ENCODE data around the gene TCERG1.

TCERG1 gene

GRCh38 chr5:146463446-146463845 is 16.3 kb downstream of the TCERG1 start:
- H3K9me3 ChIP-seq (ENCODE audit: low read depth, low read length), result no peaks in the 10 kb centered on the region
- H3K27ac ChIP-seq, result no peak overlapping the region
- H3K4me3 ChIP-seq, result no peak overlapping the region
- DNase-seq (ENCODE audit: low read depth, low spot score), result no peak
- TF ChIP-seq EZH2 (IDR thresholded peaks at IDR 0.05) (no peak), POLR2AphosphoS5 (IDR thresholded peaks at IDR 0.05; ENCODE audit: borderline replicate concordance, low read depth, low read length) (no peak)
- H3K36me3 ChIP-seq (ENCODE audit: insufficient read depth, low read length), result peaks cover 87% of the 10 kb centered on the region
- H3K9ac ChIP-seq (ENCODE audit: insufficient read length), result no peak overlapping the region

GRCh38 chr5:146466521-146467349 is 19.6 kb downstream of the TCERG1 start:
- H3K9me3 ChIP-seq (ENCODE audit: low read depth, low read length), result no peaks in the 10 kb centered on the region
- H3K4me3 ChIP-seq, result no peak overlapping the region
- H3K36me3 ChIP-seq (ENCODE audit: insufficient read depth, low read length), result peaks cover 84% of the 10 kb centered on the region
- peak overlapping the region; percentile 27; the same call in 1 of the 2 replicates for H3K27ac ChIP-seq
- TF ChIP-seq FOXP2 (optimal IDR thresholded peaks at IDR 0.05; ENCODE audit: control extremely low read depth, extremely low read length, insufficient read depth), result no peak
- TF ChIP-seq POLR2AphosphoS5 (IDR thresholded peaks at IDR 0.05; ENCODE audit: borderline replicate concordance, low read depth, low read length), result no peak
- TF ChIP-seq EZH2 (IDR thresholded peaks at IDR 0.05), result no peak
- H3K9ac ChIP-seq (ENCODE audit: insufficient read length), result no peak overlapping the region
- DNase-seq (ENCODE audit: low read depth, low spot score), result no peak

DNA sequence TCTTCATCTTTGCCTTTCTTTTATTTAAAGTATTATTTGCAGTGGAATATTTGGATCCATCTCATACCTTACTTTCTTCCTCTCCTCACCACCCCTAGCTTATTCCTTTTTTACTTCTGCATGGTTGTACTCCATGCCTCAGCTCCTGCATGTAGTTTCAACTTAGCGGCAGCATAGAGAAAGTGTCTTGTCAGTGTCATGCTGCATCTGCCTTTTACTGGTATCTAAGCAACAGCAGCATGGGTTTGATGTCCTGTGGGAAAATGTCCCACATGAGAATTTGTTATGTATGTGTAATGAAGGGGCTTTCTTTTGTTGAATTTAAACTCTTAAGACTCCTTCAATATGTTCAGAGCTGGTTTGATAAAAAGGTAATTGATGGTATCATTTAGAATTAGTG is 20.6 kb downstream of the TCERG1 start:
- H3K27ac ChIP-seq, result no peak overlapping the region
- no peak overlapping the region for H3K4me3 ChIP-seq
- TF ChIP-seq EZH2 (IDR thresholded peaks at IDR 0.05) (no peak), FOXP2 (optimal IDR thresholded peaks at IDR 0.05; ENCODE audit: control extremely low read depth, extremely low read length, insufficient read depth) (no peak), POLR2AphosphoS5 (IDR thresholded peaks at IDR 0.05; ENCODE audit: borderline replicate concordance, low read depth, low read length) (no peak)
- no peaks in the 10 kb centered on the region for H3K9me3 ChIP-seq (ENCODE audit: low read depth, low read length)
- H3K36me3 ChIP-seq (ENCODE audit: insufficient read depth, low read length), result peaks cover 84% of the 10 kb centered on the region
- no peak for DNase-seq (ENCODE audit: low read depth, low spot score)
- H3K9ac ChIP-seq (ENCODE audit: insufficient read length), result no peak overlapping the region

- Histone ChIP-seq H3K27ac (0 out of 2 replicates have a peak overlapping the region, but pooled peaks have one; percentile 74), H3K36me3 (ENCODE audit: insufficient read depth, low read length) (peaks cover 96% of the 10 kb centered on the region), H3K9ac (ENCODE audit: insufficient read length) (no peak overlapping the region), H3K9me3 (ENCODE audit: low read depth, low read length) (no peaks in the 10 kb centered on the region), H3K4me3 (no peak overlapping the region)
- no peak for DNase-seq (ENCODE audit: low read depth, low spot score)
- no peak for TF ChIP-seq FOXP2 (optimal IDR thresholded peaks at IDR 0.05; ENCODE audit: control extremely low read depth, extremely low read length, insufficient read depth)
- no peak for TF ChIP-seq POLR2AphosphoS5 (IDR thresholded peaks at IDR 0.05; ENCODE audit: borderline replicate concordance, low read depth, low read length)
- TF ChIP-seq EZH2 (IDR thresholded peaks at IDR 0.05), result no peak
Observed at GRCh38 chr5:146474065-146474464, 26.9 kb downstream of the TCERG1 start.

- H3K36me3 ChIP-seq (ENCODE audit: insufficient read depth, low read length), result peaks cover 96% of the 10 kb centered on the region
- no peak overlapping the region for H3K4me3 ChIP-seq
- TF ChIP-seq EZH2 (IDR thresholded peaks at IDR 0.05) (no peak), FOXP2 (optimal IDR thresholded peaks at IDR 0.05; ENCODE audit: control extremely low read depth, extremely low read length, insufficient read depth) (no peak), POLR2AphosphoS5 (IDR thresholded peaks at IDR 0.05; ENCODE audit: borderline replicate concordance, low read depth, low read length) (no peak)
- H3K27ac ChIP-seq, result peak overlapping the region; percentile 74
- no peak overlapping the region for H3K9ac ChIP-seq (ENCODE audit: insufficient read length)
- DNase-seq (ENCODE audit: low read depth, low spot score), result no peak
- no peaks in the 10 kb centered on the region for H3K9me3 ChIP-seq (ENCODE audit: low read depth, low read length)
Observed at GRCh38 chr5:146475190-146475780, 28.2 kb downstream of the TCERG1 start.

- H3K9ac ChIP-seq (ENCODE audit: insufficient read length), result no peak overlapping the region
- peaks cover 96% of the 10 kb centered on the region for H3K36me3 ChIP-seq (ENCODE audit: insufficient read depth, low read length)
- no peaks in the 10 kb centered on the region for H3K9me3 ChIP-seq (ENCODE audit: low read depth, low read length)
- no peak overlapping the region for H3K4me3 ChIP-seq
- DNase-seq (ENCODE audit: low read depth, low spot score), result no peak
- TF ChIP-seq POLR2AphosphoS5 (IDR thresholded peaks at IDR 0.05; ENCODE audit: borderline replicate concordance, low read depth, low read length) (no peak), EZH2 (IDR thresholded peaks at IDR 0.05) (no peak), FOXP2 (optimal IDR thresholded peaks at IDR 0.05; ENCODE audit: control extremely low read depth, extremely low read length, insufficient read depth) (no peak)
- peak overlapping the region; percentile 25; the same call in 1 of the 2 replicates for H3K27ac ChIP-seq
Observed at GRCh38 chr5:146475906-146476305, 28.8 kb downstream of the TCERG1 start.

DNA sequence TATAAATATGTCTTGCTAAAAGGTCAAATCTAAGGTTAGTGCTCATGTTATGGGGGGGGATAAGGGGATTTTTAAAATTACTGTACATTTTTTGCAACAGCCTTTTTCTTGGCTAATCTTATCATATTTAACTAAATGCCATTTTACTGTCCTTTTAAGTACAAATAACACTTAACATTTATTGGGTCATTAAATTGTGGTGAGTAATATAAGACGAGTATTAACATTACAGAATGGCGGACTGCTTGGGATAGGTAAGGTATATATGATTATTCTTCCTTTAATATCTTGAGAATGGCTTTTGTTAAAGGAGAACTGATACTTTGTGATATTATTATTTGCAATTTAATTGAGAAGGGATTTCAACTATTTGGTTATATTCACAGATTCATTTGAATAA is 35.6 kb downstream of the TCERG1 start:
- Histone ChIP-seq H3K36me3 (ENCODE audit: insufficient read depth, low read length) (peaks cover 97% of the 10 kb centered on the region), H3K27ac (no peak overlapping the region), H3K4me3 (no peak overlapping the region), H3K9me3 (ENCODE audit: low read depth, low read length) (no peaks in the 10 kb centered on the region), H3K9ac (ENCODE audit: insufficient read length) (no peak overlapping the region)
- no peak for TF ChIP-seq POLR2AphosphoS5 (IDR thresholded peaks at IDR 0.05; ENCODE audit: borderline replicate concordance, low read depth, low read length)
- TF ChIP-seq EZH2 (IDR thresholded peaks at IDR 0.05), result no peak
- TF ChIP-seq FOXP2 (optimal IDR thresholded peaks at IDR 0.05; ENCODE audit: control extremely low read depth, extremely low read length, insufficient read depth), result no peak
- DNase-seq (ENCODE audit: low read depth, low spot score), result no peak

DNA sequence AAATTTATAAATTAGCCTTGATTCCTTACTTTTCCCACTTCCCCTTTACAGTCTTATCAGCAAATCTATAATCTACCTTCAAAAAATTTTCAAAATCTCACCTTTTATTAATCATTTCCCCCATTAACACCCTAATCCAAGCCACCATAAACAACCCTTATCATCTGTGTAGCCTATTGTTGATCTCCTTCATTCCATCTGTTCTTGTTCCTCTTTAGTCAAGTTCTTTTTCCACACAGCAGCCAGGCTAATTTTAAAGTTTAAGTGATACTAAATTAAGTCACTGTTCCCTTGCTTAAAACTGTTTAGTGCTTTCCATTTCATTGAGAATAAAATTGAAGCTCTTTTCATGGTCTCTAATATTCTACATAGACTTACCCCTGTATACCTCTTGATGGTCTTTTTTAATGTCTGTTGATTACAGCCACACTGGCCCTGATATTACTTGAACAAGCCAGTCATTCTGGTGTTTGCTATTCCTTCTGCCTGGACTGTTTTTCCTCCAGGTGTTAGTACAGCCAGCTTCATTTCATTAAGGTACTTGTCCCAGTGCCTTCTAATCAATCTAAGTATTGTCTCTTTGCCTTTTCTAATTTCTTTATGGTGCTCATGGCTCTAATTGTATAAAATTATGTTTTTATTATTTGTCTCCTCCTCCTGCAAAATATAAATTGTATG is 37.7 kb downstream of the TCERG1 start:
- no peak overlapping the region for H3K9ac ChIP-seq (ENCODE audit: insufficient read length)
- no peak for TF ChIP-seq EZH2 (IDR thresholded peaks at IDR 0.05)
- TF ChIP-seq FOXP2 (optimal IDR thresholded peaks at IDR 0.05; ENCODE audit: control extremely low read depth, extremely low read length, insufficient read depth), result no peak
- no peak for TF ChIP-seq POLR2AphosphoS5 (IDR thresholded peaks at IDR 0.05; ENCODE audit: borderline replicate concordance, low read depth, low read length)
- H3K36me3 ChIP-seq (ENCODE audit: insufficient read depth, low read length), result peaks cover 97% of the 10 kb centered on the region
- H3K4me3 ChIP-seq, result no peak overlapping the region
- no peak for DNase-seq (ENCODE audit: low read depth, low spot score)
- H3K9me3 ChIP-seq (ENCODE audit: low read depth, low read length), result no peaks in the 10 kb centered on the region
- no peak overlapping the region for H3K27ac ChIP-seq
